Right lobe of liver (tissue), 6 donors: ENCODE measurements around the gene FHOD1. TPM values are rescaled to one million over a fixed set of nuclear protein-coding genes. Genes with fewer than 3 reads are reported as not detected.

Experiments used
- ATAC-seq, 4 donors: fragments of 200-7000 bp; cut with Tn5 transposase; one replicate each; pipeline ENCODE4 v1.9.1; 2020; ENCODE audit warnings: mild to moderate bottlenecking in 4 of 4, moderate library complexity in 4 of 4
- DNase-seq, 3 donors: peaks; one replicate each; pipeline ENCODE4 v3.0.0-alpha.2; 2020
- H3K27ac ChIP-seq, 3 donors: fragments of 200-600 bp; one replicate each; pipeline ENCODE4 v1.8.0; 2022
- H3K27me3 ChIP-seq, 2 donors: fragments of 200-600 bp; one replicate each; pipeline ENCODE4 v1.8.0; 2022
- H3K36me3 ChIP-seq, 4 donors: fragments of 200-600 bp; sonication (generic) in 1 of 4; one replicate each; pipeline versions ENCODE4 v1.5.1 to v1.8.0; 2017 to 2022; ENCODE audit warnings: control low read depth in 1 of 4
- H3K4me1 ChIP-seq, 4 donors: fragments of 200-600 bp; sonication (generic) in 1 of 4; one replicate each; pipeline versions ENCODE4 v1.5.1 to v1.8.0; 2017 to 2022; ENCODE audit warnings: control low read depth in 1 of 4
- H3K4me3 ChIP-seq, 3 donors: fragments of 200-600 bp; one replicate each; pipeline ENCODE4 v1.8.0; 2022
- H3K9me3 ChIP-seq, 4 donors: fragments of 200-600 bp; sonication (generic) in 1 of 4; one replicate each; pipeline versions ENCODE4 v1.5.1 to v1.8.0; 2017 to 2022; ENCODE audit warnings: control low read depth in 1 of 4
- CTCF ChIP-seq, 4 donors: fragments of 200-600 bp in 3 of 4; fragments of 450-650 bp in 1 of 4; IDR thresholded peaks; one replicate each; pipeline versions ENCODE4 v1.5.1 to v1.8.0; 2016 to 2022; ENCODE audit warnings: antibody characterized with exemption in 4 of 4, mild to moderate bottlenecking in 2 of 4
- POLR2A ChIP-seq: fragments of 450-650 bp; IDR thresholded peaks from one replicate; pipeline ENCODE4 v1.6.1; 2017; ENCODE audit warnings: antibody characterized with exemption, mild to moderate bottlenecking
- WGBS: methylation state at CpG from one replicate; pipeline ENCODE4 v1.1.6; 2018; ENCODE audit warnings: low coverage, low lambda C conversion rate; ENCODE audit not compliant: insufficient coverage; ENCODE audit errors: missing lambda C conversion rate; 5-methylcytosine and 5-hydroxymethylcytosine counted together
- intact Hi-C, 2 donors: fragments of 100-400 bp; cut with DNase I; formaldehyde crosslinking; loops; one replicate each; pipeline versions ENCODE4 v1.11.2 to v1.14.1; 2022
- total RNA-seq, 6 experiments: library from RNA; depleted of rRNA in 2 of 6; stranded (reverse); fragments of >200 nt in 2 of 6; fragmentation: NEBNext Ultra II Directional in 3 of 6; extraction: Animal tissue kit (Norgen Biotek cat#: 25700) in 3 of 6; gene quantifications; one replicate each; pipeline versions ENCODE4 v1.1.0 to v1.2.4, GENCODE V29; 2016 to 2023
- donor health status: DM: no; HTN: yes; CAD: no.
- donor health status: DM: no; HTN: no; CAD: no.
- donor health status: DM: no; HTN: no; CAD: no.
- donor health status: DM: no; HTN: yes; CAD: no.
- donor health status: DM: no; HTN: yes; CAD: no.

The FHOD1 gene
- total RNA-seq, 6 experiments from 2014 or later: 2.3 to 9.6 (median 3.5) TPM

- no peak for DNase-seq
- intact Hi-C loops: loop anchor here in 1 of 2 donors (5.0 kb wide), 1 partner anchor 37 kb away; no protein-coding TSS in a partner anchor
- no peaks in the 10 kb centered on the region for H3K9me3 ChIP-seq
- no peak for TF ChIP-seq POLR2A
- TF ChIP-seq CTCF (IDR thresholded peaks at IDR 0.05): no peak
- H3K27me3 ChIP-seq: no peaks in the 10 kb centered on the region
- H3K36me3 ChIP-seq: peaks cover 0 to 41% (median 18%) of the 10 kb centered on the region in 4 donors
- H3K27ac ChIP-seq: no peak overlapping the region
- peaks cover 0 to 31% (median 6%) of the 10 kb centered on the region in 4 donors for H3K4me1 ChIP-seq
- no peak for ATAC-seq
- WGBS: 80% methylated on average over 1 of the region's 5 CpGs
- H3K4me3 ChIP-seq: no peak overlapping the region
These were observed 51.6 kb downstream of the FHOD1 start for GRCh38 chr16:67195676-67196075.

- ATAC-seq: no peak
- WGBS: 93% methylated on average over 2 of the region's 6 CpGs
- intact Hi-C loops: no loop called here
- Histone ChIP-seq H3K27me3 (no peaks in the 10 kb centered on the region), H3K9me3 (no peaks in the 10 kb centered on the region), H3K36me3 (peaks cover 0 to 41% (median 18%) of the 10 kb centered on the region in 4 donors), H3K4me1 (peaks cover 0 to 30% (median 6%) of the 10 kb centered on the region in 4 donors), H3K4me3 (no peak overlapping the region), H3K27ac (no peak overlapping the region)
- DNase-seq: no peak
- no peak for TF ChIP-seq POLR2A
- no peak for TF ChIP-seq CTCF (IDR thresholded peaks at IDR 0.05)
These were observed 53.0 kb downstream of the FHOD1 start for GRCh38 chr16:67194260-67194659.

- Histone ChIP-seq H3K4me1 (peaks cover 0 to 24% (median 6%) of the 10 kb centered on the region in 4 donors), H3K27me3 (no peaks in the 10 kb centered on the region), H3K4me3 (no peak overlapping the region), H3K36me3 (peaks cover 0 to 41% (median 18%) of the 10 kb centered on the region in 4 donors), H3K27ac (no peak overlapping the region), H3K9me3 (no peaks in the 10 kb centered on the region)
- DNase-seq (no peak), ATAC-seq (no peak)
- TF ChIP-seq POLR2A (no peak), CTCF (IDR thresholded peaks at IDR 0.05) (no peak)
- intact Hi-C loops: no loop called here
These were observed 53.7 kb downstream of the FHOD1 start for GRCh38 chr16:67193536-67193935.

GRCh38 chr16:67192781-67193361, 54.4 kb downstream of the FHOD1 start:
- intact Hi-C loops: no loop called here
- no peak for ATAC-seq
- DNase-seq: no peak
- peak overlapping the region; percentile 67 to 100 (median 100) for H3K4me3 ChIP-seq
- no peaks in the 10 kb centered on the region for H3K27me3 ChIP-seq
- H3K36me3 ChIP-seq: peaks cover 0 to 34% (median 17%) of the 10 kb centered on the region in 4 donors
- H3K4me1 ChIP-seq: peaks cover 0 to 24% (median 6%) of the 10 kb centered on the region in 4 donors
- no peak for TF ChIP-seq CTCF (IDR thresholded peaks at IDR 0.05)
- no peak for TF ChIP-seq POLR2A
- H3K9me3 ChIP-seq: no peaks in the 10 kb centered on the region
- H3K27ac ChIP-seq: peak overlapping the region; percentile 40 to 62 (median 56)
- WGBS: 23% methylated on average over 7 of the region's 17 CpGs
